Left ventricle myocardium superior (tissue), 1 donor: Measurements from ENCODE around the gene TICAM1. TPM values are rescaled to one million over a fixed set of nuclear protein-coding genes. Genes with fewer than 3 reads are reported as not detected.
"Not testable (repeated sequence)": the region's sequence is repeated elsewhere in the genome, so short reads cannot be mapped to it uniquely, and the experiment has no call there.

Source experiments
- ATAC-seq: fragments of 200-7000 bp; cut with Tn5 transposase; one replicate; pipeline ENCODE4 v1.9.1; 2020; ENCODE audit warnings: mild to moderate bottlenecking, moderate library complexity
- DNase-seq: peaks from one replicate; pipeline ENCODE4 v3.0.0-alpha.2; 2020
- intact Hi-C: fragments of 100-400 bp; cut with micrococcal nuclease; formaldehyde crosslinking; loops from one replicate; pipeline ENCODE4 v1.11.0; 2022
- total RNA-seq: library from RNA; stranded (reverse); fragmentation: NEBNext Ultra II Directional; extraction: Animal tissue kit (Norgen Biotek cat#: 25700); gene quantifications from one replicate; pipeline ENCODE4 v1.2.1, GENCODE V29; 2021
- donor health status: DM: no; HTN: yes; CAD: no; lungs with severe emphysema.

Gene TICAM1
- total RNA-seq, 1 donor from 2014 or later, result 6.2 TPM

DNA sequence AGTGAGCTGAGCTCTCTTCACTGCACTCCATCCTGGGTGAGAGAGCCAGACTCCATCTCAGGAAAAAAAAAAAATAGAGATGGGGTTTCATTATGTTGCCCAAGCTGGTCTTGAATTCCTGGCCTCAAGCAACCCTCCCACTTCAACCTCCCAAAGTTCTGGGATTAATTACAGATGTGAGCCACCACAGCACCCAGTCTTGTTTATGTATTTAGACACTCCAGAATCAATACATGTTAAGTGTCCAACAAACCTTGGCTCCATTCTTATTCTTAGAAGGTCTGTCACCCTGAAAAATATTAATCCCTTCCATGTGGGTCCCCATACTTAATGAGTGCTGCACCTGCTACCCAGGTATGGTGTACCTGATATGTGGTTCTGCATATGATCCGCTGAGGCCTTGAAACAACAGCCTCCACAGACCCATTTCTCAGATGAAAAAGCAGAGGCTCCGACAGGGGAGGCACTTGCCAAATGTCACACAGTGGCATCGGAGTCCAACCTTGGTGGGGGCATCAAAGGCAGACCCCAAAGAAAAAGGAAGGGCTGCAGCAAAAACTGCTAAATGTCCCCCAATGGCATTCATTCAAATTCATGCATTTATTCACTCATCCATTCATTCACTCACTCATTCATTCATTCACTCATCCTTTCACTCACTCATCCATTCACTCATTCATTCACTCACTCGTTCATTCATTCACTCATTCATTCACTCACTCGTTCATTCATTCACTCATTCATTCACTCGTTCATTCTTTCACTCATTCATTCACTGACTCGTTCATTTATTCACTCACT is 16.7 kb downstream of the TICAM1 start:
- DNase-seq (no peak), ATAC-seq (no peak)
- intact Hi-C loops, result no loop called here

DNA sequence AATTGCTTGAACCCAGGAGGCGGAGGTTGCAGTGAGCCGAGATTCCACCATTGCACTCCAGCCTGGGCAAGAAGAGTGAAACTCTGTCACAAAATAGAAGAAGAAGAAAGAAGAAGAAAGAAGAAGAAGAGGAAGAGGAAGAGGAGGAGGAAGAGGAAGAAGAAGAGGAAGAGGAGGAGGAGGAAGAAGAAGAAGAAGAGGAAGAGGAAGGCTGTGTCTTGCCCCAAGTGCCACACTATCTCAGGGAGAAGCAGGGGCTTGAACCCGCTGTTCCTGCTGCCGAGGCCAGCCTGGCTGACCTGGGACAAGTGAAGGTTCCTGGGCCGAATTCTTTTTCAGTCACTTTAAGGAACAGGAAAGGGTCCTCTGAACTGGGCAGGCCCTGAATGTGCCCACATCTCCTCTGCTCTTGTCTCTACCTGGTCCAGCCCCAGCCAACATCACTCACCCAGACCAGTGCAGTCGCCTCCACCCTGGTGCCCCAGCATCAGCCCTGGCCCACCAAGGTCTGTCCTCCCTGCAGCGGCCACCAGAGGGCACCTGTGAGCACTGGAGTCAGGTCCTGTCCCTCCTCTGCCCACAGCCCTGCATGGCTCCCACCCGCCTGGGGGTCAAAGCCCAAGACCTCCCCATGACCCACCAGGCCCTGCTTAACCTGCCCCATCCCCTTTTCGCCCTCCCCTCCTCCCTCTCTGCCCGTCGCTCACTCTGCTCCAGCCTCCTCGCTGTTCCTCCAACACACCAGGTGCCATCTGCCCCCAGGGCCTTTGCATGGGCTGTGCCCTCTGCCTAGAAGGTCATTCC is 20.0 kb downstream of the TICAM1 start:
- DNase-seq, result peak; percentile 90
- intact Hi-C loops, result no loop called here
- peak; percentile 54 for ATAC-seq

DNA sequence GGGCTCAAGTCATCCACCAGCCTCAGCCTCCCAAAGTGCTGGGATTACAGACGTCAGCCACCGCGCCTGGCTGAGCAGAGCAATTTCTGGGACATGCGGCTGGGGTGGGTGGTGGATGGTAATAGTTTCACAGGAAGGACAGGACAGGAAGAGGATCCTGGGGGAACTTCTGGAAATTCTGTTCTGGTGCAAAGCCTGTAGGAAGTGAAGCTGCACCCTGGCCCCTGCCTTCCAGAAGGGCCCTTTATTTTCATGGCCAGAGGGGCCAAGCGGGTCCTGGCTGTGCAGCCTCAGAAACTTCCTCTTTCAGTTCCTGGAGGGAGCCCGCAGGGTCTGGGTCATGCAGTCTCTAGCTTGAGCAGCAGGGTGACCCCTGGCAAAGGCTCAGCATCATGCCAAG is 24.3 kb downstream of the TICAM1 start:
- intact Hi-C loops, result no loop called here
- DNase-seq (peak; percentile 58), ATAC-seq (no peak)

DNA sequence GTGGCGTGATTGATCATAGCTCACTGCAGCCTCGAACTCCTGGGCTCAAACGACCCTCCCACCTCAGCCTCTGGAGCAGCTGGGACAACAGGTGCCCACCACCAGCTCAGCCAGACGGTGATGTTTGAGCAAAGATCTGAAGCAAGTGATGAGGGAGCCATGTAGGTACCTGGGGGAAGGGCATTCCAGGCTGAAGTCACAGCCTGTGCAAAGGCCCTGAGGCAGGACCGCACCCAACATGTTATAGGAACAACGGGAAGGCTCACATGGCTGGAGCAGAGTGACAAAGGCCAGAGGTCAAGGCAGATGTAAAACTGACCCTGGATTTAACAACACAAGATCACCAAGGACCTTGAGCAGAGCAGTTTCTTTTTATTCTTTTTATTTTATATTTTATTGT is 25.1 kb downstream of the TICAM1 start:
- intact Hi-C loops, result no loop called here
- ATAC-seq (no peak), DNase-seq (no peak)

DNA sequence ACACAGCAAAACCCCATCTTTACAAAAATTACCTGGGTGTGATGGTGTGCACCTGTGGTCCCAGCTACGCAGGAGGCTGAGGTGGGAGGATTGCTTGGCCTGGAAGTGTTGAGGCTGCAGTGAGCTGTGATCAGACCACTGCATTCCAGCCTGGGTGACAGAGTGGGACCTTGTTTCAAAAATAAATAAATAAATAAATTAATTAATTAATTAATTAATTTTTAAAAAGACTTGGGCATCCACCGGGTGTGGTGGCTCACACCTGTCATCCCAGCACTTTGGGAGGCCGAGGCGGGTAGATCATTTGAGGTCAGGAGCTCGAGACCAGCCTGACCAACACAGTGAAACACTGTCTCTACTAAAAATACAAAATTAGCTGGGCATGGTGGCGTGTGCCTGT is 26.4 kb downstream of the TICAM1 start:
- DNase-seq, ATAC-seq, intact Hi-C loops: not testable (repeated sequence)

DNA sequence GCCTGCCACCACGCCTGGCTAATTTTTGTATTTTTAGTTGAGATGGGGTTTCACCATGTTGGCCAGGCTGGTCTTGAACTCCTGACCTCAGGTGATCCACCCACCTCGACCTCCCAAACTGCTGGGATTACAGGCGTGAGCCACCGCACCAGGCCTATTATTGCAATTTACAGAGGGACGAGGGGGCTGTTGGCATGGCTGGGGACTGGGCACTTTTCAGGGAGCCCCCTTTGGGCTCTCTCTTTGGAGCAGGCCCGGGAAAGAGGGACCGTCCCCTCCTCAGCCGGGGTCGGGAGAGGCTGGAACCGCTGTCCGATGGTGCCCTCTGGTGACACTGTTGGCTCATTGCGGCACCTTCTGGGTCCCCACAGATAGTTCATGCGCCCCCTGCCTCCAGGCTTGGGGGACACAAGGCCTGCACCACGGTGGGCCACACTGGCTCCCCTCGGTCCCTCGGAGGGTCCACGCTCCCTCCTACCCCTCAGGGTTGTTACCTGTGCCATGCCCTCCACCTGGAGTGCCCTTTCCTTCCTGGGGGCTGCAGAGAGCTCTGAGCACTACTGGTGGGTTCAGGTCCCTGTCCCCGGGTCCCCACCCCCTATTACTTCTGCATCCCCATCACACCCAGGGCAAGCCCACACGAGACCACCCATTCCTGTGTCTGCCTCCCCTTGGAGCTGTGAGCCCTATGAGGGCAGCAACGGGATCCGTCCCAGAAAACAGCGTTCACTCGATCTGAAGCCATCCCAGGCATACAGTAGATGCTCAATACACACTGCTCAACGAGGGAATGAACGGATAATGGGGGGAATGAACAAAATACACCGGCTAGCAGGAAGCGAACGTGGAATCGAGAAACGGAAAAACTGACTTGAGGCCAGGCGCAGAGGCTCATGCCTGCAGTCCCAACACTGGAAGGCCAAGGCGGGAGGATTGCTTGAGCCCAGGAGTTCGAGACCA is 27.5 kb downstream of the TICAM1 start:
- intact Hi-C loops, result no loop called here
- DNase-seq (peak; percentile 75), ATAC-seq (peak; percentile 71)

DNA sequence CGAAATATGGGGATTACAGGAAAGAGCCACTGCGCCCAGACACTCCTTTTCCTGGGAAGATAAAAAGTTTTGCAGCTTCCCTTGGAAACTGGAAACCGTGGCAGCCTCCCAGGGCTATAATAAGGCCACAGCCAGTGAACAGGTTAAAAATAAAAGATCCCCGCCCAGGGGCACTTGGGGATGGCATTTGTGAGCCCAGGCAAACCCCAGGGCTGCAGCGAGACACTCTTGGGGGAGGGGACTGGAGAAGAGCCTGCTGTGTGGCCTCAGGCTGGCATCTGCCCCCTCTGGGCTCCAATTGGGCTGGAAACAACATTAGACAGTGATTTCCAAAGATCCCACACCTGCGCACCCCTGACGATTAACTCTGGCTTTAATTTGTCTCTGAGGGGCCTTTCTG is 28.8 kb downstream of the TICAM1 start:
- intact Hi-C loops, result no loop called here
- peak; percentile 78 for DNase-seq
- peak; percentile 88 for ATAC-seq

DNA sequence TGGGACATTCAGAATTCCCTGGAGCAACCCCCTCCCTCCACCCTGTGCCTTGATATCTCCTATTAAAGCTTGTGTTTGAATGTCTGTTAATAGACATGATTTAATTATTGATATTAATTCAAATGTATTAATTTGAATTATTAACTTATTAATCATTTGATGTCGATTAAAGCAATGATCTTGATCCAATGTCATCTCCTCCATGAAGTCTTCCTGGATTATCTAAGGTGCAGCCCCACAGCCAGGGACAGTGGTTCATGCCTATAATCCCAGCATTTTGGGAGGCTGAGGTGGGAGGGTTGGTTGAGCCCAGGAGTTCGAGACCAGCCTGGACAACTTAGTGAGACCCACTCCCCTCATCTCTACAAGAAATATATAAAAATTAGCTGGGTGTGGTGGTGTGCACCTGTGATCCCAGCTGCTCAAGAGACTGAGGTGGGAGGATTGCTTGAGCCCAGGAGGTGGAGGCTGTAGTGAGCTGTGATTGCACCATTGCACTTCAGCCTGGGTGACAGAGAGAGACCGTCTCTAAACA is 30.4 kb downstream of the TICAM1 start:
- intact Hi-C loops, result no loop called here
- DNase-seq, result no peak
- no peak for ATAC-seq

DNA sequence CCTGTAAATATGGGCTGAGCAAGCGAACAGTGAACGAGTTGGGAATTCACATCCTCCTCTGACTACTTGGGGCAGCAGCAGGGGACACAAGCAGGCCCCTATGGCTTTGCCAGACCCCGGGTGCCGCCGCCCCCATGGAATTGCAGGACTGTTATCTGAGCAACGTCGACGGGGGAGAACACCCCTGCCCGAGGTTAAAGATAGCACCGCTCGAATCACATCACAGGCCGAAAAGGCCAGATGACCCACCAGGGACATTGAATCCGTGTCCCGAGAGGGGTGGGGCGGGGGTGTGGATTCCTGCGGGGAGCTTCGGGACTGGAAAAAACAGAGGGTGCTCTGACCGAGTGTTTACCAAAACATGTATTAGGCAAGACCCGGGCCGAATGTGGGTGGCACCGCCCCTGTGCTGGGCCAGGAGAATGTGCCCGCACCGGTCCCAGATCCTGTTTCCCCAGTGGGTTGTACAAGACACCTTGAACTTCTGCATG is 30.9 kb downstream of the TICAM1 start:
- DNase-seq (peak; percentile 69), ATAC-seq (peak; percentile 59)
- intact Hi-C loops, result no loop called here

DNA sequence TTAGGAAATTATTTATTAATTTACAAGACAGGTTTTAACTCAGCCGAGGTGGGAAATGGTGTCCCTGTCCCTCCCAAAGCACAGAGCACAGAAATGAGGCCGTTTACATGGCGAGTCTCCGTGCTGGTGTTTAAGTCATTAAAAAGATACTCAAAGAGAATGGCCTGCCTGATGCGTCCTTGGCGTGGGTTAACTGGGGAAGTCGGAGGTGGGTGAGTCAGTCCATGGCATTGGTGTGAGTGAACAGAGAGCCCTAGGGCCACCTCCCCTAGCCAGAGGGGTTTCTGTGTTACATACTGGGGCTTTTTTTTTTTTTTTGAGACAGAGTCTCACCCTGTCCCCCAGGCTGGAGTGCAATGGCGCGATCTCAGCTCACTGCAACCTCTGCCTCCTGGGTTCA is 36.1 kb downstream of the TICAM1 start:
- DNase-seq, result no peak
- ATAC-seq, result no peak
- intact Hi-C loops, result no loop called here

DNA sequence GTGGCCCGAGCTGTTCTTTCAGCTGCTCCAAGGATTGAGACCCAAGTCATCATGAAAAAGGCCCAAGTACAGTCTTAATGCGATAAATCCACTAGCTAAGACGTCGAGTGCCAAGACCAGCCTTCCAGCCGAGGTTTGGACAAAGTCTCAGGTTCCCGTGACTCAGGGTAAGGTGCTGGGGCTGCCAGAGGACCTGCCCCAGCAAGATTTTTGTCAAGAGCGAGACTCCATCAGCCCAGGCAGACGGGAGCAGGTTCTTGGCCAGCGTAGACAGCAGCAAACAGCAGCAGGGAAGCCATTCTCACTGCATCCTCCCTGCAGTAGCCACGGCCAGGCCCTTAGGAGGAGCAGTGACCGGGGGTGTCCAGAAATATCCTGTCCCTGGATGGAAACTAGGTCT is 36.5 kb downstream of the TICAM1 start:
- ATAC-seq (no peak), DNase-seq (no peak)
- intact Hi-C loops, result no loop called here

DNA sequence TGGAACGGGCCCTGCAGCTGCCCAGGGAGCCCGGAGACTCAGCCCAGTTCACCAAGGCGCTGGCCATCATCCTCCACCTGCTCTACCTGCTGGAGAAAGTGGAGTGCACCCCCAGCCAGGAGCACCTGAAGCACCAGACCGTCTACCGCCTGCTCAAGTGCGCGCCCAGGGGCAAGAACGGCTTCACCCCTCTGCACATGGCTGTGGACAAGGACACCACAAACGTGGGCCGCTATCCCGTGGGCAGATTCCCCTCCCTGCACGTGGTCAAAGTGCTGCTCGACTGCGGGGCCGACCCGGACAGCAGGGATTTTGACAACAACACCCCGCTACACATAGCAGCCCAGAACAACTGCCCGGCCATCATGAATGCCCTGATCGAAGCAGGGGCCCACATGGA is 38.2 kb downstream of the TICAM1 start:
- ATAC-seq, DNase-seq, intact Hi-C loops: not testable (repeated sequence)

DNA sequence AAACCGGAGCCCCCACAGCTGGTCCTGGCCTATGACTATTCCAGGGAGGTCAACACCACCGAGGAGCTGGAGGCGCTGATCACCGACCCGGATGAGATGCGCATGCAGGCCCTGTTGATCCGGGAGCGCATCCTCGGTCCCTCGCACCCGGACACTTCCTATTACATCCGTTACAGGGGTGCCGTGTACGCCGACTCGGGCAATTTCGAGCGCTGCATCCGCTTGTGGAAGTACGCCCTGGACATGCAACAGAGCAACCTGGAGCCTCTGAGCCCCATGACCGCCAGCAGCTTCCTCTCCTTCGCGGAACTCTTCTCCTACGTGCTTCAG is 38.7 kb downstream of the TICAM1 start:
- ATAC-seq, intact Hi-C loops, DNase-seq: not testable (repeated sequence)

DNA sequence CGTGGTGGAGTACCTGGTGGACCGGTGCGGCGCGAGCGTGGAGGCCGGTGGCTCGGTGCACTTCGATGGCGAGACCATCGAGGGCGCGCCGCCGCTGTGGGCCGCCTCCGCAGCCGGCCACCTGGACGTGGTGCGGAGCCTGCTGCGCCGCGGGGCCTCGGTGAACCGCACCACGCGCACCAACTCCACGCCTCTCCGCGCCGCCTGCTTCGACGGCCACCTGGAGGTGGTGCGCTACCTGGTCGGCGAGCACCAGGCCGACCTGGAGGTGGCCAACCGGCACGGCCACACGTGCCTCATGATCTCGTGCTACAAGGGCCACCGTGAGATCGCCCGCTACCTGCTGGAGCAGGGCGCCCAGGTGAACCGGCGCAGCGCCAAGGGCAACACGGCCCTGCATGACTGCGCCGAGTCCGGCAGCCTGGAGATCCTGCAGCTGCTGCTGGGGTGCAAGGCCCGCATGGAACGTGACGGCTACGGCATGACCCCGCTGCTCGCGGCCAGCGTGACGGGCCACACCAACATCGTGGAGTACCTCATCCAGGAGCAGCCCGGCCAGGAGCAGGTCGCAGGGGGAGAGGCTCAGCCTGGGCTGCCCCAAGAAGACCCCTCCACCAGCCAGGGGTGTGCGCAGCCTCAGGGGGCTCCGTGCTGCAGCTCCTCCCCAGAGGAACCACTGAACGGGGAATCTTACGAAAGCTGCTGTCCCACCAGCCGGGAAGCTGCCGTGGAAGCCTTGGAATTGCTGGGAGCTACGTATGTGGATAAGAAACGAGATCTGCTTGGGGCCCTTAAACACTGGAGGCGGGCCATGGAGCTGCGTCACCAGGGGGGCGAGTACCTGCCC is 39.3 kb downstream of the TICAM1 start:
- intact Hi-C loops, ATAC-seq: not testable (repeated sequence)
- DNase-seq, result peak; percentile 53

DNA sequence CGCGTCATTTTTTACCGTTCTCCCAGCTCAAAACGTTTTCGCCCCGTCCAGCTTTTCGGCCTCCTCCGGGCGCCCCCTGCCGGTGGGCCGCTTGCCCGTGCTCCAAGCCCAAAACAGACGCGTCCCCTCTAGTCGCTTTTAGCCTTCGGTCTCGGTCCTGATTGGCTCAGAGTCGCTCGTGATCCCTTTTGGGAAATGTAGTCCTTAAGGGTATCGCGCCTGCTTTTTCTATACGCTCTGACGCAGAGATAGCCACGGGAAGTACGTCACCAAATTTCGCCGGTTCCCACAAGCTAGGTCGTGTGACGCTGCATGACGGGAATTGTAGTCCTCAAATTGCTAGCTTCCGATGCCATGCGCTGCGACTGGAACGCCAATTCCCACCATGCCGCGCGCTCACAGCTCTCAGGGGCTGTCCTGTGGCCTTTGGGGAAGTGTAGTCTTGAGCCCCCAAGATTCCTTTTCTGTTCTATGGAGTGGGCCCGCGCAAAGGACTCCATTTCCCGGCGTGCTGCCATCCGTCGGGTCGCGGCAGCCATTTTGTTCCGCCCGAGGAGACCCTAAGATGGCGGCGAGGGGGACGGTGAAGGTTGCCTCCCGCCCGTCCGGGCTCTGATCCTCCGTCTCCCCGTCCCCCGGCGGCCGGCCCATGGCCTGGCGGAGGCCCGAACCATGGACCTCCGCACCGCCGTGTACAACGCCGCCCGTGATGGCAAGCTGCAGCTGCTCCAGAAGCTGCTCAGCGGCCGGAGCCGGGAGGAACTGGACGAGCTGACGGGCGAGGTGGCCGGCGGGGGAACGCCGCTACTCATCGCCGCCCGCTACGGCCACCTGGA is 40.1 kb downstream of the TICAM1 start, which contains the start of gene FEM1A:
Gene FEM1A (plus strand): TSS at position 552 of the 836 bp plus-strand sequence. CDS start 121 bp downstream, at position 673.
- DNase-seq (peak; percentile 98), ATAC-seq (peak; percentile 99)
- intact Hi-C loops, result no loop called here

DNA sequence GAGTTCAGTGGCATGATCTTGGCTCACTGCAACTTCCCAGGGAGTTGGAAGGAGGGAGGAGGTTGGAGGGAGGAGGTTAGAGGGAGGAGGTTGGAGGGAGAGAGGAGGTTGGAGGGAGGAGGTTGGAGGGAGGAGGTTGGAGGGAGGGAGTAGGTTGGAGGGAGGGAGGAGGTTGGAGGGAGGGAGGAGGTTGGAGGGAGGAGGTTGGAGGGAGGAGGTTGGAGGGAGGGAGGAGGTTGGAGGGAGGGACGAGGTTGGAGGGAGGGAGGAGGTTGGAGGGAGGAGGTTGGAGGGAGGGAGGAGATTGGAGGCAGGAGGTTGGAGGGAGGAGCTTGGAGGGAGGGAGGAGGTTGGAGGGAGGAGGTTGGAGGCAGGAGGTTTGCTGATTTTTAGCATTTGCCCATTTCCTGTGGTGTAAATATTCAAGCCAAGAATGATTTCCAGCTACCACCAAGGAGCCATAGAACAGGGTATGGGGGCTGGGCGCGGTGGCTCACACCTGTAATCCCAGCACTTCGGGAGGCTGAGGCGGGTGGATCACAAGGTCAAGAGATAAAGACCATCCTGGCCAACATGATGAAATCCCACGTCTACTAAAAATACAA is 45.0 kb downstream of the TICAM1 start:
- not testable (repeated sequence) for ATAC-seq, DNase-seq
- intact Hi-C loops, result loop anchor here (5.0 kb wide), 1 partner anchor 54 kb away; no protein-coding TSS in a partner anchor

DNA sequence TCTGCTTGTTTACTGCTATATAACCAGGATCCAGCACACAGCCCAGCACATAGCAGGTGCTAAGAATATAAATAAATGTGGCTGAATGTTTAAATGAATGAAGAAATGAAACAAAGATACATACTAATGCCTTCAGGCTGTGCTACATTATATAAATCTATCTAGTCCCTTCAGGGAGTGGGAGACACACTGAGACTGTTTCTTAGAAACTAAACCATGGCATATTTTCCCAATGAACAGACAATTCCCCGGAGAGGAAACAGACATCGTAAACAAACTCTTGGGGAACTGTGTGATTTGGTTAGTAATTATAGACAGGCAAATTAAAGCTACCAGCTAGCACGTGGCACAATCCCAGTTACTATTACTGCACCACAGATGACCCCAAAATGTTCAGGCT is 49.7 kb downstream of the TICAM1 start:
- no peak for ATAC-seq
- intact Hi-C loops, result no loop called here
- DNase-seq, result no peak
